HG03457 (cell line): ENCODE measurements around the gene FAM3D.
"Not testable (repeated sequence)": the region's sequence is repeated elsewhere in the genome, so short reads cannot be mapped to it uniquely, and the experiment has no call there.

Source experiments
- ATAC-seq: cut with Tn5 transposase; IDR thresholded peaks from one replicate; pipeline ENCODE4 v1.9.1; 2021; ENCODE audit warnings: moderate number of reproducible peaks; ENCODE audit not compliant: unreplicated experiment

FAM3D gene, protein sequence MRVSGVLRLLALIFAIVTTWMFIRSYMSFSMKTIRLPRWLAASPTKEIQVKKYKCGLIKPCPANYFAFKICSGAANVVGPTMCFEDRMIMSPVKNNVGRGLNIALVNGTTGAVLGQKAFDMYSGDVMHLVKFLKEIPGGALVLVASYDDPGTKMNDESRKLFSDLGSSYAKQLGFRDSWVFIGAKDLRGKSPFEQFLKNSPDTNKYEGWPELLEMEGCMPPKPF

GRCh38 chr3:58666683-58667082, at the start of gene FAM3D:
TSS of gene FAM3D (minus strand) at chr3:58666774. CDS start at chr3:58655563, 11,211 bp downstream.
- ATAC-seq = no peak

- ATAC-seq = no peak
Measured at GRCh38 chr3:58713715-58714401, 47.3 kb upstream of the FAM3D start.

DNA sequence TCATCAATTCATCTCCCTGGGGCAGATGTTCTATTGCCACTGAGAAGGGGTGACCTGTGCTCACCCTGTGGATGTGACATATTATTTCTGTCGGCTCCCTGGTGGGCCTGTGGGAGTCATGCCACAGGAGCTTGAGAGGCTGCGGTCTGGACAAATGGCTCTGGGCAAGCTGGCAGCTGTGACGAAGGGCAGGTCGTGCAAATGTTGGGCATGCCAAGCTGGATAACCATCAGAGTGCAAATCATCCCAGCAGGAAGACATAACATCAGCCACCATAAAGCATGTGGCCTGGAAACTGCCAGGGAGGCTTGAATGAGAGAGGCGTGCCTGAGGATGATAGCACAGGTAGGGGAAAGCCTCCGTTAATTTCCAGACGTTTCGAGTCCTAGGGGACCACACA, 45.3 kb upstream of the FAM3D start:
- ATAC-seq = no peak

DNA sequence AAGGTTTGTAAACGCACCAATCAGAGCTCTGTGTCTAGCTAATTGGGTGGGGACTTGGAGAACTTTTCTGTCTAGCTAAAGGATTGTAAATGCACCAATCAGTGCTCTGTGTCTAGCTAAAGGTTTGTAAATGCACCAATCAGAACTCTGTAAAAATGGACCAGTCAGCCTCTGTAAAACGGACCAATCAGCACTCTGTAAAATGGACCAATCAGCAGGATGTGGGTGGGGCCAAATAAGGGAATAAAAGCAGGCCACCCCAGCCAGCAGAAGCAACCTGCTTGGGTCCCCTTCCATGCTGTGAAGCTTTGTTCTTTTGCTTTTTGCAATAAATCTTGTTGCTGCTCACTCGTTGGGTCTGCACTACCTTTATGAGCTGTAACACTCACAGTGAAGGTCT, 42.4 kb upstream of the FAM3D start:
- not testable (repeated sequence) for ATAC-seq

- no peak for ATAC-seq
Measured at GRCh38 chr3:58708116-58708791, 41.7 kb upstream of the FAM3D start.

DNA sequence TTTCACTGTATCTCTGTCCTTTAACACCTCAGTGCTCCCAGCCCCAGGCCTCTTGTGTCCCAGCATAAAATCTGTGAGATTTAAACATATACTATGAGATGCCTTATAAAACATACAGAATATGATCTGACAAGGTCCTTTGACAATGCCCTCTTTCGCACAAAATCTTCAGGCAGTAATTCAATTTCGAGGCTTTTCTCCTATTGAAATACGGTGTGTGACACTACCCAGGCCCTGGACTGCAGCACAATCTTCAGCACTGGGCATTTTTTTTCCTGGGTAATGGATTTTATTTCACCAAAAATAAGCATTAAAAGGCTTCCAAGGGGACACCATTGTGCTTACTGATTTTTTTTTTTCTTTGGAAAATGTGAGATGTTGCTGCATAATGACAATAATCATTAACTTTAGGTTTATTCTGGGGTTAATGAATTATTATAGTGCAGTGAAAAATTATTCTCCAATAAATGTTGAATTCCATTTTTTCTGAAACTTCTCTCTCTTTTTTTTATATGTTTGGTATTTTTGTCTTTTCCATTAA, 40.9 kb upstream of the FAM3D start:
- no peak for ATAC-seq

GRCh38 chr3:58706395-58707167, 40.0 kb upstream of the FAM3D start:
- no peak for ATAC-seq

DNA sequence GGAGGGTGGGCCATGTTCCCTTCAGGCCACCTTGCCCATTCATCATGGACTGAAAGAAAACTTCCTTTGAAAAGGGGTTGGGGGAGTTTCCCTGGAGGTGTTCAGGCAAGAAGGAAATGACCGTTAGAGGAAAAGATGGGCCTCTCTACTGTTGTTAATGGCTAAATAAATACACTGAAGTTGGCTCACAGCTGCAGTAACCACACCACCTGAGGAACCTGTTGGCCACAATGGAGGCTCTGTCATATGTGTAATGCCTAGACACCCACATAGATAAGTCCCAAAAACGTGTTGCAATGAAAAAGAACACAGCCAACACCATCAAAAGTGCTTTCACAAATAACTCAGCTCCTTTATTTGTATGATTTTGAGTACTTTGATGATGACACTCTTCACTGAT, 38.2 kb upstream of the FAM3D start:
- no peak for ATAC-seq

GRCh38 chr3:58704304-58704703, 37.7 kb upstream of the FAM3D start:
- ATAC-seq = not testable (repeated sequence)

GRCh38 chr3:58698246-58698645, 31.7 kb upstream of the FAM3D start:
- no peak for ATAC-seq

DNA sequence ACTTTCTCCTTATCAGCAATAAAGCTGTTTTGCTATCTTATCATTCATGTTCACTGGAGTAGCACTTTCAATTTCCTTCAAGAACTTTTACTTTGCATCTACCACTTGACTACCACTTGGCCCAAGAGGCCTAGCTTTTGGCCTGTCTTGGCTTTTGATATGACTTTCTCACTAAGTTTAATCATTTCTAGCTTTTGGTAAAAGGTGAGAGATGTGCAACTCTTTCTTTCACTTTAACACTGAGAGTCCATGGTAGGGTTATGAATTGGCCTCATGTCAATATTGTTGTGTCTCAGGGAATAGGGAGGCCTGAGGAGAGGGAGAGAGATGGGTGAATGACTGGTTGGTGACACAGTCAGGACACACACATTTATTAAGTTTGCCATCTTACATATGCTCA, 31.0 kb upstream of the FAM3D start:
- ATAC-seq = peak; percentile 42

GRCh38 chr3:58696813-58697212, 30.2 kb upstream of the FAM3D start:
- not testable (repeated sequence) for ATAC-seq

DNA sequence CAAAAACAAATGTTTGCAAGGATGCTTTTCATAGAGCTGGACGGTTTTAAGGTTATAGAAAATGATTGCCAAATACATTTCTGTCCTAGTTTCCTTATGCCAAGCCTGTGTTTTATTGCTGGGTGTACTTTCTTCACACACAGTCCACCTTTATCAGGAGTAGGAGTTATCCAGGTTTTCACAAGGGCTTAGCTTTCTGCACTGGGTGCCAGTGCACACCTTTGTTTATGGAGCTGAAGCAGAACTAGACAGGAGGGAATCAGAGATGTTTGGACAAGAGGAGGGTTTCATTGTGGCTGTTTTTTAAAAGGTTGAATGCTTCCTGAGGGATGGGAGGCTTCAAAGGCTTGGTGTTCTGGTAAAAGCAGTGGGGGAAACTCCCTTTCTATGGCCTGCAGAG, 29.5 kb upstream of the FAM3D start:
- ATAC-seq = no peak

GRCh38 chr3:58695284-58695683, 28.7 kb upstream of the FAM3D start:
- not testable (repeated sequence) for ATAC-seq

DNA sequence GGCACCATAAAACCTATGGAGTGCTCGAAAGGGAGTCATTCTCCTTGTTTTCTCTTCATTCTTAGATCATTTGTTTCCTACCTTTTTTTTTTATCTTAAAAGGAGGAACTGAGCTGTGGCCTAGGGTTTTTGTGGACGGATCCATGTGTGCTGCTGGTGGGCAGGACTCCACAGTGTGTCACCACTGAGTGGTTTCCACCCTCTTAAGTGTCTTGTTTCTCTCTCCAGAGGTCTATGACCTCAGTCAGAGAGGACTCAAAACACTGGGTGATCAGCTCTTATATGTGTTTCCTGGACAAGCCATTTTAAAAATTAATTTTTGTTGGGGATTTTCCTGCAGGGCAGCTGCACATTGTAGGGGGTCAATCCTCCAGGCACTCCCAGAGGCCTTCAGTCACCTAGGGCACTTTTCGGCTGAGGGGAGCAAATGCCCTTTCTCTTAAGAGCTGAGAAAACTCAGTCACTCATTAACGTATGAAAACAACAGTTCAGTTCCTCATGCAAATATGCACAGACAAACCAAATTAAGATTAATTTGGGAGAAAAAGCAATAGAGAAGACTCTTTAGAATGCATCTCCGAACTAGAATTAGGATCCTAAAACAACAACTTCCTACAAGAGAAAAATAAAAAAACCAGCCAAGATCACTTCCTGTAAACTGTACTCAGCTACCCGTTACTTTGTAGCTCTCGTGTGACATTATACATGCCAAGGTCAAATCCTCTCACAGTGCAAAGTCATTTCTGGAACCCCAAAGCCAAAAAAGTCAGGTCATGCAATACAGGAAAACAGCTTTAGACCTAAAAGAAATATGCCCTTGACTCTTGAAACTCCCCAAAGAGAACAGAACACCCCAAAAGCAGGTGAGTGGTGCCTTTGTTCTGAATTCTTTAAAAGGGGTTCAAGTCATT, 27.6 kb upstream of the FAM3D start:
- peak; percentile 59 for ATAC-seq

- no peak for ATAC-seq
Measured at GRCh38 chr3:58692484-58692883, 25.9 kb upstream of the FAM3D start.

- ATAC-seq = no peak
Measured at GRCh38 chr3:58691997-58692396, 25.4 kb upstream of the FAM3D start.

DNA sequence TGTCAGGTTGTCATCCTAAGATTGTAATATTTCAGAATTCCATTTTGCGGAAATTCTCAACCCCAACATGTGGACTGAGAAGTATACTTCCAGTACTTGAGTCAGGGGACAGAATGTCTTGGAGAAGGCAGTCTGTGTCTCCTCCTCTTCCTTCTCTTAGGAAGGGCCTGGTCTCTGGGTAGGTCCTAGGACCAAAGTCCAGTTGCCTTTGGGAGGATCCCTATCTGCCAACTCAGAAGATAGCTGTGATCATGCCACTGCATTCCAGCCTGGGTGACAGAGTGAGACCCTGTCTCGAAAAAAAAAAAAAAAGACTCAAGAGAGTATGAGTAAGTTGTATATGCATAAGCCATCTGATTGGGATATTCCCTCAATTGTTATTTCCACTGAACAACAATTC, 23.9 kb upstream of the FAM3D start:
- no peak for ATAC-seq

DNA sequence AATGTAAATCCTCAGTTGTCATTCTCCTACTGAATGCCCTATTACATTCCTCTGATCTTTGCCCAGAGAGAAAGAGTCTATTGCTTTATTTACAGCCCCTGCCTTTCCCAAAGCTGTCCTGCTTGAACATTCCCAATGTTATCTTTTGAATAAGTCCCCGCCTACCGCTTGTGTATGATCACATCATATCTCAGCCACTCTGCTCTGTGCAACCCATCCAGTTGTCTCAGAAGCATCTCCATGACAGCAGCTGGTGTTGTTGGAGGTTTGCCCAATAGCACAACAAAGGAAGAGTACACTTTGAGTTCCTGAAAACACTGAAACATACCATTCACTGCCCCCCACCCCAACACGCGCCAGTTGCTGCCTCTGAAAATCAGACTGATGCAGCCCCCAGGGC, 22.0 kb upstream of the FAM3D start:
- no peak for ATAC-seq

DNA sequence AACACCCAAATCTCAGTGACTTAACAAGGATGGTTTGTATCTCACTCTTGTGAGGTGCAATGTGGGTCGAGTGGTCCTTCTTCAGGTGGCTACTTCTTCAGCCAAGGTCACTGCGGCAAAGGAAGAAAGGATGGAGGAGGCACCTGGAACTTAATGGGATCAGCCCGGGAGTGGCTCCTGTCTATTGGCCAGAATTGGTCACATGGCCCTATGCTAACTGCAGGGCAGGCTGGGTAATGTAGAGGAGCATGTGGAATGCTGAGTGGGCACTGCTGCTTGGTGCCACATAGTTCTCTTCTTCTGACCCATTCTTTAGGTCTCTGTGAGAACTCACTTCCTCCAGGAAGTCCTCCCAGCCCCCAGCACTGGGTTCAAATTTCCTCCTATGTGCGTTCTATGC, 20.3 kb upstream of the FAM3D start:
- ATAC-seq = no peak
